GM18867 (cell line): Measurements from ENCODE around the gene HBEGF.
A peak's percentile ranks its signal among the peaks of the same experiment; 100 is the strongest.

ENCODE experiments used
- ATAC-seq: cut with Tn5 transposase; IDR thresholded peaks from one replicate; pipeline ENCODE4 v1.9.1; 2021; ENCODE audit warnings: mild to moderate bottlenecking, moderate library complexity; ENCODE audit not compliant: unreplicated experiment

The HBEGF gene

DNA sequence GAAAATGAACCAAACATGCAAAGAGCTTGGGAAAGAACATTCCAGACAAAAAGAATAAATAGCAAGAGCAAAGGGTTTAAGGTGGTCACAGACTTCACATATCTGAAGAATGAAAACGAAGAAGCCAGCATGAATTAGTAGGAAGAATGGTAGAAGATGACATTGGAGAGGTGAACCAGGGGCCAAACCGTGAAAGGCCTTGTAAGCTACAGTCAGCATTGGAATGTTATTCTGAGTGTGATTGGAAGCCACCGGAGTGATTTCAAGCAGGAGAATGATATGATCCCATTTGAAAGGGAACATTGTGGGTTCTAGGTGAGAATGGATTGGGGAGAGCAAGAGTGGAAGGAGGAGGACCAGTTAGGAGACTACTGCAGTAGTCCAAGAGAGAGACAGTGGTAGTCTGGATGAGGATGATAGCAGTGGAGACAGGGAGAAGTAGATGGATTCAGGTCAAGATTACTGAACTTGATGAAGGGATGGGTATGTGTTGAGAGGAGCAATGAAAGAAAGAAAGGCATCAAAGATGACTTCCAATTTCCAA is 36.6 kb downstream of the HBEGF start:
- ATAC-seq, result no peak

DNA sequence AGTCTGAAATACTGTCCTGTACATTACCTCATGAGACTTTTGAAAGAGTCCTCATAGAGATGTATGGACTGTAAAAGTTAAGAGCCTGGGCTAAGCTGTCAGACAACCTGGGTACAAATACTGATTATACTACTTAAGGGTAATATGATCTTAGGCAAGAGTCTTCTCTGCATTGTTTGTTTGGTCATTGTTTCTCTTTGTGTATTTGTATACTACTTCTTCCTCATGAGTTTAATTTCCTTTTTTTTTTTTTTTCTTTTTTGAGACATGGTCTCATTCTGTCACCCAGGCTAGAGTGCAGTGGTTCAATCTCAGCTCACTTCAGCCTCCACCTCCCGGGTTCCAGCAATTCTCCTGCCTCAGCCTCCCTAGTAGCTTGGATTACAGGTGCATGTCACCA is 40.9 kb downstream of the HBEGF start:
- no peak for ATAC-seq

DNA sequence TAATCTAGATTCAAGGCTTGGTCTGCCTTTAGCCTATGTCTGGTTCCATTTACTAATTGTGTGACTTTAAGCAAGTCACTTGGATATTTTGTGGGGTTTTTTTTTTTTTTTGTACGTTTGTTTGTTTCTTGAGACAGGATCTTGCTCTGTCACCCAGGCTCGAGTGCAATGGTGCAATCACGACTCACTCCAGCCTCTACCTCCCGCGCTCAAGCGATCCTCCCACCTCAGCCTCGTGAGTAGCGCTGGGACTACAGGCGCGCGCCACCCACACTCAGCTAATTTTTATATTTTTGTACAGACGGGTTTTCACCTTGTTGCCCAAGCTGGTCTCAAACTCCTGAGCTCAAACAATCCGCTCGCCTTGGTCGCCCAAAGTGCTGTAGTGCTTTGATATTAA is 42.4 kb downstream of the HBEGF start:
- ATAC-seq, result no peak

DNA sequence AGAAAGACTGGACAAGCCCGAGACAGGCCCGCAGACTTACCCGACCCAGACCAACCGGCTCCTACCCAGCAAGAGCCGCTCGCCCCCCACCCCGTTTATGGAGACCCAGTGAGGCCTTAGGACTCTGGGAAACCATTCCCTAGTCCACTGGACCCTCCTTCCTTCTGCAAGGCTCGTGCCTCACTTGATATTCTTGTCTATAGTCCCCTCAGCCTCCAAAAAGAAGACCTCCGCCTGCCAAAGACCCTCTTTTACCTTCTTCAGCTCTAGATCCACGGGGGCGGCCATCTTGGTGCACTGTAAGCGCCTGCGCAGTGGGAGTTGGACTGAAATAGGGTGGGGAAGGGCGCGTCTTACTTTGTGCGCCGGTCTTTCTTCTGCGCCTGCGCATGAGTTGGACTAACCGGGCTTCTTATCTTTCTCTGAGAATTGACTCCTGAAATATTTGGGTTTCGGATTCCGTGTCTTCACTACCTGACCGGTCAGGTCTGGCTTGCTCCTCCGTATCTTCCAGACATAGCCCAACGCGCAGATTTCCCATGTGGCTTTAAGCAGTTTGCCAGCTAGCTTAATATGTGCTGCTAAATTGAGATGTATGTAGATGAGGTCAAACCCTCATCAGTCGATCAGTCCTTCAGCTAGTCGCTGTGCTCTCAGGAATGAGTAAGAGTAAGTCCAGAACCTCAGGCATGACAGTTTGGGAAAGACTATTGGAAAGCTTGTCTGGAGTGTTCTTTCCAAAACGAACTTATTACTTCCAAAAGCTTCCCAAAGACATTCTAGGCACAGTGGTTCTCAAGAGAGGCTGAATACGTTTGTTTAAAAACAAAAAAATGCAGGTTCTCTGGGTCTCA is 43.4 kb downstream of the HBEGF start, which contains the start of gene PFDN1:
PFDN1 (minus strand) TSS at position 316 of the 854 bp plus-strand sequence; CDS start at position 288, 28 bp downstream.
- peak; percentile 97 for ATAC-seq

DNA sequence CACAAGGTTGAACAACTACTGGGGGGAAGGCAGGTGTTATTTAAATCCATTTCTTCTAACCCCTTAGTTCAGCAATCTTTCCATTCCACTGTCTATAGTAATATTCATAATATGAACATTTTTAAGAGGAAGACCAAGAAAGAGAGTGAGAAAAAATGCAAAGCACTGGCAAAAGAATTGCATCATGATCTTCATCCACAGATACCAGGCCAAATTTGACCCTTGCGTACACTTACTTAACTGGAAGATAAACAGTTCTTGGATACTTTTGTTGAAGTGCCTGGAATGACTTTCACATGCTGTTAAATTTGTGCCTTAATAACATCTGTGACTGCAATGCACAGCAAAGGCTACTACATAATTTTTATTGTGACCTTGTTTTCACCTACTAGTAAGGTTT is 45.3 kb downstream of the HBEGF start:
- ATAC-seq, result no peak

DNA sequence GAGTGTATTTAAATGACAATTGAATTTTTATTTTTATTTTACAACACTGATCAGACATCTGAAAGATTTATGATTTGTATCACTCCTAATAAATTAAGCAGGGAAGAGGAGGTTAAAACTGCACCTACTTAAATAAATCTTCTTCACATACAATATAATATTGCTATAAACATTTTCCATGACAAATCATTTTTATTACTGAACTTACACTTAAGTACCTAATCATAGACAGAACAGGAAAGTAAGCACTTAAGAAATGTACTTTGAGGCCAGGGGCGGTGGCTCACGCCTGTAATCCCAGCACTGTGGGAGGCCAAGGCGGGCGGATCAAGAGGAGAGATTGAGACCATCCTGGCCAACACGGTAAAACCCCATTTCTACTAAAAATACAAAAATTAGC is 47.3 kb downstream of the HBEGF start:
- ATAC-seq, result no peak

DNA sequence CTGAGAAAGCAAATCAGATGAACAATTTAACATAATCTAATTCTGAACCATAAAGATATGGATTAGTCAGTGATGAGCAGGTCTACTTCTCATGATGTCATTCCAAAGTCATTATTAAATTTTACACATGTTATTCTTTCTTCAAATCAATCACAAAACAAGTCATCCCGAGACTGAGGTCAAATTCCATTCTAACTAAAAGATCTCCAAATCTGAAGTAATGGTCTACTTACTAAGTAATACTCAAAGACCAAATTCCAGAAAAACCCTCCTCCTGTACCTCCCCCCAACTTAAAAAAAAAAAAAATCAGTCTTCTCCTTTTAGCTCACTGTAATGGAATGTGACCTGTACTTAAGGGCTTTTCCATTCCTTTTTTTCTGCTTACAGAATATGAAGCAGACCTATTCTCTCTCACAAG is 48.2 kb downstream of the HBEGF start:
- ATAC-seq, result no peak

DNA sequence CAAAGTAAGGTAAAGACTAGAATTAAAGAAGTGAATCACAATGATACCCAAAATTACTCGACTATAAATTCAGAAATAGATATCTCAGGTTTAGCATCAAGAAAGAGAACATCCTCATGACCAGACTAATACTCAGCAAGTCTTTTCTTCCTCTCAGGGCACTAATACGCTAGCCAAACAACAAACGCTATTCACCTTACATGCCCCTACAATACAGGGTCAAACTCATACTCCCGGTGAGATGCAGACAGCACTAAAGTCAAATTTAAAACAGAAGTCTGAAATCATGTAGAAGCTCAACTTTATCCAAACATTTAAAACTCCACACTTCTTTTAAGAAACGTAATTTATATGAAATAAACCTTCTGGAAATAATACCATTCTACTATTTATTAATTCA is 49.1 kb downstream of the HBEGF start:
- ATAC-seq, result no peak

DNA sequence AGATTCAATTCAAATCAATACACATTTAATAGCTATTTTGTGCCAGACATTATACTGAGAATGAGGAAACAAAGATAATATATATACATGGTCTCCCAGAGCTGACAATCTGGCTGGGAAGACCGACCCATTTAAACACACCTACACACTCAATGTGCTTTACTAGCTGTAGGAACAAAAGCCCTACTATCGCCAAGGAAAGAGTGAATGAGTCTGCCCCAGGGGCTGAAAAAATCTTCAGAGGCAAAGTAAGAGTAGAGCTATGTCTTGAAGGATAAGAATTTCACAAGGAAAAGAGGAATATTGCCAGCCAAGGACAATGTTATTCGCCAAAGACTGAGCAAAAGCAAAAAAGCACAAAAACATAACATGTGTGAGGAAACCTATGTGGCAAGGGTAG is 50.1 kb downstream of the HBEGF start:
- no peak for ATAC-seq

DNA sequence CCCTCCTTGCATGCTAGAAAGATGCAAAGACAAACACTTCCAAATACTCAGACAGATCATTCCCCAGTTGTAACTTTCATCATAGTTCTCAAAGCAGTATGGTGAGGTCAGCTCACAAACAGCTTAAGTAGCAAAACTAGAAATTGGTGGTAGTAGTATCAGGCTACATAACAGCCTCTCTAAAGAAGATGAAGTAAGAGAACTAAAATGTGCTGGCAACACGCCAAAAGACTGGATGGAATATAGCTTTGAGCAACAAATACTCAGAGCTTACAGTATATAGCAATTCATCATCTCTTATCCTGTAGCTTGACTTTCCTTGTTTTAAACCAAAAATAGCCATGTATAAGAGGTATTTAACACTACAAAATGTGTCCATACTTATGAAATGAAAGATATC is 51.0 kb downstream of the HBEGF start:
- no peak for ATAC-seq

DNA sequence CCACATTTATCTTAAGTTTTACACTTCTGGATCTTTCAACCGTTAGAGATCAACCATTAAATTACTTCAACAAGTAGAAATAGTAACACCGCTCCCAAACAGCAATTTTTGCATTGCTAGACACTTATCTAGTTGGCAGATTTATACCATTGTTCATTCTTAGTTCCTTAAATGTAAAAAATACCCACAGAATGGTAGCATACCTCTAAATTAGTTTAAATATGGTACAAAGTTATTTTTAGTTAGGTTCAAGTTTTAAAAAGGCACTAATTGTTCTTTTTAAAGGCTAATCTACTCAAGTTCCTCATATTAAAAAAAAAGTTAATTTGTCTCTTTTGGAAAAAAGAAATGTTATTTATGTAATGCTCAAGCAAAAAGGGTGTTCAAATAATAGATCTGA is 51.6 kb downstream of the HBEGF start:
- ATAC-seq, result no peak

DNA sequence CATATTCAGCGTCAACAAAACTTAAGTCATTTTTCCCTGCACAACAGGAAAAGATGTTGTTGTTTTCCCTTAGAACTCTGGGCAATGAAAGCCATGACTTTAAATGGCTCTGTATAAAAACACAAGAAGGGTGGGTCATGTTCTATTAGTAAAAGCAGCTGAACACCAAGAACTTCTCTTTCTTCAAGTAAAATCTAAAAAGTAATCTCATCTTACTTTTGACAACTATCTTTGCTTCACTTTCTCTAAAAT is 52.6 kb downstream of the HBEGF start:
- ATAC-seq, result no peak

DNA sequence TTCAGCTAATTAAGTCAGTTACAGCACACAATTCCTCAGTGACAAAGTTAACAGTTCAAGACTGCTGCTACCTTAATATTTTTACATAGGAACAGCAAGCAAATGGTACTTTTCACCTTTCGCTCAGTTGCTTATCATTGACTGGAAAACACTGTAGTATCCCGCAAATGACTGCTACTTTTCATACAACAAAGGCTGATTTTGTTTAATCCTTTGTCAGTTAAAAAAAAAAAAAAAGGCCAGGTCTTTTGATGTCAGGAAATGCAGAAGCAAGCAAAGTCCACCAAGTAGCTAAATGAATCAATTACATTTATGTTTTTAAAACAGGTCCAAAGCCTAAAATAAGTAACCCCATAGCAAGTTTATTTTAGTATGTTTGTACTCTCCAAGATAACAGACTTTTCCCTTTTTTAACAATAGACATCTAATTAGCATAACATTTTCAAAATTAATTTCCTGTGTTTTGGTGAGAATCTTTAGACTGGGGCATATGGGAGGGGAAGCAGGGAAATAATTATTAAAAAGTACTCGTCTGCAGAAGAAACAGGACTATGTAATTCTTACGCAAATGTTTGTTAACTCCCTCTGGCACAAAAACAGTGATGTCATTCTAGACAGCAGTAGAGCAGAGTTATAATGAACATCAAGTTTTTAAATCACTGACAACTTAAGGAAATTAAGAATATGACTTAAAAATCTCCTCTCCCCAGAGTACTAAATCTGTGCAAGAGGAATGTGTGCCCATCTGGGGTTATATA is 53.1 kb downstream of the HBEGF start:
- ATAC-seq, result no peak

DNA sequence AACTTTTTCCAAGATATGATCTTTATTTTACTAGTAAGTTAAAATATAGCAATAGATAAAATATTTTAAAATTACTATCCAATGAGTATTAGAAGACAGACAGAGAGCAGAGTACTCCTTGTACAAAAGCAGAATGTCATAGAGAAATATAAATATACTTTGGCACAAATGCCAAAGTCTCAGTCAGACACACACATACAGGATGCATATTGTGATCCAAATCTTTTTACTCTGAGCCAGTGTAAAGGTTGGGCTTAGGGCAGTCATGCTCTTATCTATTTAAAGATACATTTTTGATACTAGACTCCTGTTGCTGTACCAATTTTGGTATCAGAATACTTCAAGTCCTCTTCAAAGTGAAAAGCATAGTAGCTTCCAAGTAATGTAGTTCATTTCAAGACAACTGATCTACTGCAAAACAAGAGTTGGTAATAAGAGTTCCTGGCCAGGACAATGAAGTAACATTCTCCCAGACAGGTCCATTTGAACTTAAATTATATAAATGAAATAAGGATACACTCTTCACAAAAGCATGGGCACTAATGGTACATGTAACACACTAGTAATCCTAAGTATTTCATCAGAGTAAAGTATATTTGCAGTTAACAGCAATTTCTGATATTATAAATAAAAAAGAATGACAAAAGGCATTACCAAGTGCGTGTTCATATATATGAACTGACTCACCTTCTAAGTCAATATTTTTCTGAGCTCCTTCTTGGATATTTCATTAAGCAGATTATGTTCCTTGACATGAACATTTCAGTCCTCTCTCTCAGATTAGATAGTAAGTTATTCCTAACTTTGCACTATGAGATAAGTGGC is 54.0 kb downstream of the HBEGF start:
- no peak for ATAC-seq

DNA sequence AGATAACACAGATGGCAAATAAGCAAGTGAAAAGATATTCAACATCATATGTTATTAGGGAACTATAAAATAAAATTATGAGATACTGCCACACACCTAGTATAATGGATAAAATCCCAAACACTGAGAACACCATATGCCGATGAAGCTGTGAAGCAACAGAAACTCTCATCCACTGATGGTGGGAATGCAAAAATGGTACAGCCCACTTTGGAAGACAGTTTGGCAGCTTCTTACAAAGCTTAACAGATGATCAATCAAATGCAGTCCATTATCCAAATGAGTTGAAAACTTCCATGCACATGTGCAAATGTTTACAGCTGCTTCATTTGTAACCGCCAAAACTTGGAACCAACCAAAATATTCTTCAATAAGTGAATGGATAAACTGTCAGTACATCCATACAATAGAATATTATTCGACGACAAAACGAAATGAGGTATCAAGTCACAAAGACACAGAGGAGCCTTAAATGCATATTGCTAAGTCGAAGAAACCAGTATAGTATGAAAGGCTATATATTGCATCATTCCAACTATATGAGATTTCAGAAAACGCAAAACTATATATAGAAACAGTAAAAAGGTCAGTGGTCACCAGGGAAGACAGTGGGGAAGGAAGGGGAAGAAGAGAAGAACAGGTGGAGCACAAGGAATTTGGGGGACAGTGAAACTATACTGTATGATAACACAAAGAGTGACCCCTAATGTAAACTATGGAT is 58.4 kb downstream of the HBEGF start:
- no peak for ATAC-seq

DNA sequence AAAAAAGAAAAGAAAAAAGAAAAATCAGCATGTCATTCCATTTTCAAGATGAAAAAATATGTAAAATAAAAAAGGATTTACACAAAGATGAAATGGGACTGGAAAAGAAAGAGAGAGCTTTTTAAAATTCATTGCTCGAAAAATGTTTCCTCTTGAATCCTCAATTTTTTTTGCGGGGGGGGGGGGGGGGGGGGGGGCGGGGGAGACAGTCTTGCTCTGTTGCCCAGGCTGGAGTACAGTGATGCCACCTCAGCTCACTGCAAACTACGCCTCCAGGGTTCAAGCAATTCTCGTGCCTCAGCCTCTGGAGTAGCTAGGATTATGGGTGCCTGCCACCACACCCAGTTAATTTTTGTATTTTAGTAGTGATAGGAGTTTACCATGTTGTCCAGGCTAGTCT is 60.0 kb downstream of the HBEGF start:
- ATAC-seq, result no peak

DNA sequence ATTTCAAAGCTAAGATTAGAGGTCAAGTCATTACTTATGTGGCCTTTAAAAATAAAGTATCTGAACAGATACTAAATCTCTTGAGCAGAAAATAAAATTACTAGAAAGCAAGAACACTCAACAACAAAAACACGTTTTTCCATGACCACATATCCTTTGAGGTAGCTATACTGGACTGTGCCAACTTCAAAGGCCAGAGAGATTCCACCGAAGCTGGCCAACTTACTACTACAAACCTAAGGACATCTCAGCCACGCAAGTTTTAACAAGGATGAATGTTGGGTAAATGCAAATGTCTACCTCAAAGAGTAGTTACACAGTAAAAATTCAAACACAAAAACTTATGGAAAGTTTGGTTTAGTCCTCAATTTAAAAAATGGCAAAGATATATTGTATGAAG is 62.4 kb downstream of the HBEGF start:
- no peak for ATAC-seq
